ENCODE measurements around the gene INPP5A.

Gene INPP5A

GRCh38 chr10:132536241-132536876 lies 1.2 kb upstream of the INPP5A start:
- peak; percentile 59 for DNase-seq

GRCh38 chr10:132536877-132537683 lies 507 bp upstream of the INPP5A start:
- DNase-seq = peak; percentile 99

GRCh38 chr10:132538031-132538789 lies 623 bp downstream of the INPP5A start:
- DNase-seq = no peak

- no peak for DNase-seq
Observed at GRCh38 chr10:132538790-132539421, 1.3 kb downstream of the INPP5A start.

GRCh38 chr10:132539431-132539839 lies 1.8 kb downstream of the INPP5A start:
- no peak for DNase-seq

GRCh38 chr10:132539894-132540293 lies 2.3 kb downstream of the INPP5A start:
- no peak for DNase-seq

- DNase-seq = no peak
Observed at GRCh38 chr10:132540456-132540855, 2.9 kb downstream of the INPP5A start.

- DNase-seq = no peak
Observed at GRCh38 chr10:132541129-132541528, 3.5 kb downstream of the INPP5A start.

- no peak for DNase-seq
Observed at GRCh38 chr10:132541601-132542011, 4.0 kb downstream of the INPP5A start.

- no peak for DNase-seq
Observed at GRCh38 chr10:132542086-132542775, 4.6 kb downstream of the INPP5A start.

GRCh38 chr10:132542819-132543218 lies 5.2 kb downstream of the INPP5A start:
- DNase-seq = no peak

GRCh38 chr10:132543916-132544743 lies 6.5 kb downstream of the INPP5A start:
- DNase-seq = no peak

- no peak for DNase-seq
Observed at GRCh38 chr10:132544744-132545658, 7.4 kb downstream of the INPP5A start.

- DNase-seq = no peak
Observed at GRCh38 chr10:132545659-132546367, 8.2 kb downstream of the INPP5A start.

- no peak for DNase-seq
Observed at GRCh38 chr10:132546567-132547420, 9.2 kb downstream of the INPP5A start.

- no peak for DNase-seq
Observed at GRCh38 chr10:132547421-132547861, 9.9 kb downstream of the INPP5A start.

- no peak for DNase-seq
Observed at GRCh38 chr10:132548106-132548823, 10.7 kb downstream of the INPP5A start.

GRCh38 chr10:132548869-132549268 lies 11.3 kb downstream of the INPP5A start:
- DNase-seq = no peak
